GM03348 (cell line): ENCODE results near the gene TTC23L.
A peak's percentile ranks its signal among the peaks of the same experiment; 100 is the strongest.
"Not testable (repeated sequence)": the region's sequence is repeated elsewhere in the genome, so short reads cannot be mapped to it uniquely, and the experiment has no call there.

Experiments
- DNase-seq: peaks from one replicate; pipeline ENCODE4 v3.0.0; 2012; ENCODE audit warnings: low spot score

The TTC23L gene

DNA sequence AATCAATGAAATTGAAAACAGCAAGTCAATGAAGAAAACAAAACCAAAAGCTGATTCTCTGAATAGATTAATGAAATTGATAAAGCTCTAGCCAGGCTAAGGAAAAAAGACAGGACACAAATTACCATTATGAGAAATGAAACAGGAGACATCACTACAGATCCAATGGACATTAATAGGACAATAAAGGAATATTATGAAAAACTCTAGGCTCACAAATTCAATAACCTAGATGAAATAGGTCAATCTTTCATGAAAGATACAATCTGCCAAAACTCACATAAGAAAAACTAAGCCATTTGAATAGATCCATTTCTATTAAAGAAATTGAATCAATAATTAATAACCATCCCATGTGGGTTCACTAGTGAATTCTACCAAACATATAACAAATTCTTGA is 37.3 kb downstream of the TTC23L start:
- no peak for DNase-seq

DNA sequence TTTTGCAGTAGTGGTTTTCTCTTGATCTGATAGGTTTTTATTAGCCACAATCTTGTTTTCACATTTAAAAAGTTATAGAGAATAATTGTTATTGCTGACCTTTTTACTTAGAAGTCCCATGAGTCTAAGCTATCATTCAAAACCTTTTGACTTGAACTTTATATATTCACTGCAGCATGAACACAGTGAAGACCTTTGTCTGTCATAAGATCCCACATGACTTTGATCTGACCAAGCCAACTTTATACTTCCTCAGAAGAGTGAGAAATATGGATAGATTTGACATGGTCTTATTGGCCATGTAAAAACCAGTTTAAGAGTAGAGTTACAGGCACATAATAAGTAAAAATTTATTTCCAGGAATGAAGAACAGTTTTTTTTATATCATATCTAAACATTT is 42.3 kb downstream of the TTC23L start:
- no peak for DNase-seq

DNA sequence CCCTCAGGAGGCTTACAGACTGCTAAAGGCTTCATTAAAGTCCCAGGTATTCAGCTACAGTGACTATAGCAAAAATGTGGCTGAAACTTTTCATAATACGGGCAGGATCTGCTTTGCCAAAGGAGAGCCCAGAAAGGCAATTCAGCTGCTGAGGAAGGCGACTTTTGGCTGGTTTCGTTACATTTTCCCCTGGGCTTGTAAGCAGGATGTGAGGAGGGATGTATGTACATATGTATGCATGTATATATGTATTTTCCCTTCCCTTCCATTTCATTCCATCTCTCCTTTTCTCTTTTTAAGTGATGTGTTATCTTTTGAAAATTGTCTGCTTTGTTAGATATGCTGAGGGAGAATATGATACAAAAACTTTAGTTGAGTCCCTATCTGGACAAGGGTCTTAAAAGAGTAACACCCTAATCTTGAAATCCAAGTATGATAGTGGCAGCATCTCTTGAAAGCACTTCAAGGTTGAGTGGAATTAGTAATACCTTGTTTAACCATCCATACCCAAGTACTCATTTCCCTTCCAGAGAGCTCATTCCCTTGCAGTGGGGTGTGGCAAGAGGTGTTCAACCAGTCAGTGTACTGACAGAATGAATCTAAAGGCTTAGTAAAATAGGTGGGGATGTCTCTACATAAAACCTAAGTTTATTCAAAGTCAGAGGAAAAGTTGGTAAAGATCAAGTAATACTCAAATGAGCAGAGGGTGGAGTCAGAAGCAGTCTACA is 47.6 kb downstream of the TTC23L start:
- no peak for DNase-seq

DNA sequence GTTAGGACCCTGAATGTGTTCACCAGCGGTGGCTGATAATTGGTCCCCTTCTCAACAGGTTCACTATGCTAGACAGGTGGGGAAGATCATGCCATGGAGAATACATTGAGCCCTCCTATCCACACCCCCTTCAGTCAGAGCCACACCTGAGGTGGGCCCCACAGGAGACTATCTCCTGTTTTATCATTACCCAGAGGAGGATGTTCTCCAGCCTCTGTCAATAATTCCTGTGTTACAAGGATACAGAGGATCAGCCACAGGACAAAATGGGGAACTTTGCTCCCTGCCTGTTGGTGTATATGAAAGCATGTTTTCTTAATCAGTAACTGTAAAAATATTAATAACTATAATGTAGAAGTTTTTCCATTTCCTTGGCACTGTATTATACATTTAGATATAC is 50.4 kb downstream of the TTC23L start:
- DNase-seq, result no peak

DNA sequence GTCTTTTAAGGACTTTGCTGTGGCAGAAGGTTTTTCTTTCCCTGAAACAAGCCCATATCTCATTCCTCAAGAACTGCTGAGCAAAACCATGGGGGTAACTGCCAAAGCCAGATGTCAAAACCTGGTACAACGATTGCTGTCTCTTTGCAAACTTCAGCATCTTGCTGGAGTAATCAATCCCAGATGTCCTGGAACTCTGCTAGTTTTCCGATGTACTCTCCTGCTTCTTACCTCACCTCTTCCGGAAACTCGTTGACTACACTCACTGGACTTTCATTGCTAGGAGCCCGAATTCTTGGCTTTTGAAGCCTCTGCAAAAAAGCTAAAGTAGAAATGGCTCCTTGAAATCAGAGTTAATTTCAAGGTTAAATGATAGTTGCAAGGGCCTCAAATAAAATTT is 53.0 kb downstream of the TTC23L start:
- peak; percentile 77 for DNase-seq

DNA sequence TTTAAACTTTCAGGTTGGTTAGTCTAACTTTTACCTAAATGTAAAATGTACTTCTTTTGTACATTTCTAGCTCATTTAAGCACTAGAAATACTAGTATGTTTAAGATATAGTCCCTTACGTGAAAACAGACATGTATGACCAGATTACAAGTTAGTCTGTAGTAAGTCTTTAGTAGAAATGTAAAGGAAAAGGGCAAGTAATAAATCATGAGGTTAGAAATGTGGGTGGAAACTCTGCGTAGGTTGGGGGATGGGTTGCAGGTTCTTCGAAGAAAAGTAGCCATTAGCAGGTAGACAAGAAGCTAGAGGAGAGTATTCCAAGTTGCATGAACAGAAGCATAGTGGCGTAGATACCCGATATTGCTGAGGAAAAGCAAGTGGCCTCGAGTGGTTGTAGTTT is 53.5 kb downstream of the TTC23L start:
- DNase-seq, result no peak

DNA sequence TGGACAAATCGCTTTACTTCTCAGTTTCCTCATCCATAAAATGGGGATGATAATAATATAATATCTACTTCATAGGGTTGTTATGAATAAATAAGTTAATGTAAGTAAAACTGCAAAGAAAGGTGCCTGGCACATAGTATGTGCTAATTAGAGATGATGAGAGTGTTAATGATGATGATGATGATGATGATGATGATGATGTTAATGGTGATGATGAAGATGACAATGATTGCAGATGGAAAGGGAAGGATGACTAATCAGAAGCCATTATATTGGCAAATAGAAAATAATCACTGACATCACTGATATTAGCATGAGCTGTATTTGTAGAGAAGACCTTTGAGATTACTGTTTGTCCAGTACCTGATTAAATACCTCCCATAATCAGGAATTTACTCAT is 55.8 kb downstream of the TTC23L start:
- no peak for DNase-seq

DNA sequence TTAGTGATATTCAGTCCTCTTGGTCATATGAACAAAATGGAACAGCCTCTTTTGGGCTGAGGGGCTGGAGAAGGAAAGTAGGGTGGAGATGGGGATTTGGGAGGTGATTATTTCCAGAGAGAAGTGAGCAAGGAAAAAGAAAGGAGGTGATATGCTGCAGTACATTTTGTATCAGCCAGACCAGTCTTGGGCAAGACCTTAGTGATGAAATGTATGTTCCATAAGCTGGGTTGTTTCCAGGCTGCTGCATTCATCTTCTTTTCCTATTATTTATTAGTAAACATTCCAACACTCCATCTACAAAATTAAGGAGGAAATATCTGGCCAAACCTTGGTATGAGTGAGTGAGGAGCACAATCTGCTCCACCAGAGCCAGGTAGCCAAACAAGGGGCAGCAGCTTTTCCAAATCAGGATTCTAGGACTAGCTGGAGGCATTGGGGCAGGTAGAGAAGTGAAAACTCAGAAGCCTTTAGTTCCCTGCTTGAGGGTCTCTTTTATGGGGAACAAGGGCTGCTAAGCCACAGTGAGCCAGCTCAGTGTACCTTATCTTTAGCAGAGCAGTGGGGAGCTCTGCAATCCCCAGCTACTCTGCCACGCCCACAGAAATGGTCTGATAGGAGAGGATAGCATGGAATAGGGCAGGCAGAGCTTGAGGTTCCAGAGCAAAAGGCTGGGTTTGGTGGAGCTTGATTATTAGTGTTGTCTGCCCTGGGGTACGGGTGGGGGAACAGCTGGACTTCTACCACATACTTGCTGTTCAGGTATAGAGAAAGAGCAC is 56.9 kb downstream of the TTC23L start:
- no peak for DNase-seq

DNA sequence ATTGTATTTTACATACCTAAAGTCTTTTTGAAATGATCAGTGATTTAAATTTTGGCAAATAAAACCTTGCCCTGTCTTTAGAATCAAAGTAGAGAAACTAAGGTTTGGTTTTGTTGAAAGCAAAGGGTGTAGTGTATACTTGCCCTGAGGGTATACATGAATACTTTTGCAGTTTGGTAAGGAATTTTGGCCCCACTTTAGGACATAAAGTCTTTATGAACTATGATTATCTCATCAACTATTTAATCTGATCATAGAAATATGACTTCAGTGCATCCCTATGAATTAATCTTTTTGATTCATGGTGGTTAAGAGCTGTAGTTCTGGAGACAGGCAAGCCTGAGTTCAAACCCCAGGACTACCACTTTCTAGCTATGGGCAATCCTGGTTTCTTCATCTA is 58.7 kb downstream of the TTC23L start:
- DNase-seq, result no peak

DNA sequence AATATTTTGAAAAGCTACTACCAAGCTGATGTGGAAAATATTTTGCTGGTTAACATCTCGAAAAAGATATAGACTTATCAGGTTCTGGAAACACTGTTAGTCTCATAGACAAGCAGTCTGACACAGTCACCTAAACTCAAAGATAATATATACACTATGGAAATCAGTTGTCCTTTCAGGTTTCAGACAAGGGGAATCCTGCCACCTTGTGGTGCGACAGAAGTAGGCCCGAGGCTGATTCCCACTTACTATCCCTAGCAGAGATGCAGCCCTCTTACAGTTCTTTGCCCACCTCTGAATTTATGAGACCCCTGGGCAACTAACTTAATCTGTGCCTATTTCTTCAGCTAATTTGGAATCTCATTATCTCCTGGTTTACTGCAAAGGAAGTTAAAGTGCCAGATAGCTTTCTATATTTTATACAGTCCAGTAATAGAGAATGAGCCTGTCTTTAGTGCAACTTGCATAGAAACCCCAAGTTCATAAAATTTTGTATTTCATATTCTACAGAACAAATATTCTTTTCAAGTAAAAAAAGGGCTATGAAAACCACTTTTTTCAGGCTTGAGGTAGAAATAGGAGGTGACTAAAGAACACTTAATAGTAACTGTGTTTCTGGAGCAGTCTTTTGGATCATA is 59.4 kb downstream of the TTC23L start:
- DNase-seq, result peak; percentile 71

DNA sequence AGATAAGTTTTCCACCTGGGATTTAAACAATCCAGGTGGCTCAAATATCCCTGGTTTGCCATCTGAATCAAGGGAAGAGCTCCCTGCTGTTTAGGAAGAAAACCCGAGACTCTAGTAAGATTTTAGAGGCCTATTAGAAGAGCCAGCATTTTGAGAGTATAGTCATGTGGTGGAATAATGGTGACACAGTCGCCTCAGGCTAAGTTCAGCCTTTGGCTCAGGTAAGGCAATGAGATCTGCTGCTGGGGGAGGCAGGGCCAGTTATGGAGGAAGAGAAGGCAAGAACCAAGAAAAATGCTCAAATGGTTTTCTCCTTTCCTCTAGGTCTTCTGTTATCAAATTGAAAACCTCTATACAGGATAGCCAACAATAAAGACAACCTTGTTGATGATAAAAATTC is 60.1 kb downstream of the TTC23L start:
- DNase-seq, result no peak

DNA sequence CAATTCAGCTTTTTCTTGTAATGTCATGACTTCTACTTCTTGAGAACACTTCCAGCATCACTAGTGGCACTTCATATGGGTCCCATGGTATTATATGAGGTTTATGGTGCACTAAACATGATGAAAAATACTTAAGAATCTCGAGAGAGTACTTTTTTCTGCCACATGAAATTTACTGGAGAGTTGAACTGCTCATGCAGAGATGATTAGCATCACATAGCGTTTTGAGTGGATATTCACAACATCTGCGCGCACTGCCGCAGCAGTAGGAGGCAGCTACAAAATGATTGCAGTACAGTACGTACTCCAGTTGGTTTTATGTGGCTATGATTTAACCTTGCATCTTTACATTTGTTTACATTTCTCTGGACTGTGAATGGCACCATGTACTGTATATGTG is 61.7 kb downstream of the TTC23L start:
- DNase-seq, result no peak

DNA sequence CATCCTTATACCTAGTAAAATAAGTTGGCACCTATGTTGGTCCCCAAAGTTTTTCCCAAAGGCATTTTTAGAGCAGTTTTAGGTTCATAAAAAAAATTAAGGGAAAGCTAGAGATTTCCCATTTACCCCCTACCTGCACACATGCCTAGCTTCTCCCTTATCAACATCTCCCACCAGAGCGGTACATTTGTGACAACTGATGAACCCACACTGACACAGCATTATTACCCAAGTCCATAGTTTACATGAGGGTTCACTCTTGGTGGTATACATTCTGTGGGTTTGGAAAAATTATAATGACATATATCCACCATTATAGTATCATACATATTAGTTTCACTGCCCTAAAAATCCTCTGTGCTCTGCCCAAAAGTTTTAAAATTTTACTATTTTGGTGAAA is 64.3 kb downstream of the TTC23L start:
- no peak for DNase-seq

DNA sequence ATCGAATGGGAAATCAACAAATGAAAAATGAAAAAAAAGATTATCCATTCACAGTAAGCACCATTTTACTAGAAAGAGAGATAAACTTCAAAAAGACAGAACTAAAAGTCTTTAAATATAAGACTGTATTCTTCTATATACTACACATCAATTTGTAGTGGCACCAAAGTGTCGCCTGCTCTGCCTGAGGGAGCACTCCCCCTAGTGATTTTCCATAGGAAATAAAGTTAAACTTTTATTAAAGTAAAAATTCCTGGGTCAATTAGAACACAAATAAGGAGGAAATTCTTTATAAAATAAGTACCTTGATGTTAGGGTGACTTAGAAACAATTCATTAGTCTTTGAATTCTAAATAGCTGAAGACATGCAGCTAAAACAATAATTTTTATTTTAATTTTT is 66.6 kb downstream of the TTC23L start:
- peak; percentile 34 for DNase-seq

DNA sequence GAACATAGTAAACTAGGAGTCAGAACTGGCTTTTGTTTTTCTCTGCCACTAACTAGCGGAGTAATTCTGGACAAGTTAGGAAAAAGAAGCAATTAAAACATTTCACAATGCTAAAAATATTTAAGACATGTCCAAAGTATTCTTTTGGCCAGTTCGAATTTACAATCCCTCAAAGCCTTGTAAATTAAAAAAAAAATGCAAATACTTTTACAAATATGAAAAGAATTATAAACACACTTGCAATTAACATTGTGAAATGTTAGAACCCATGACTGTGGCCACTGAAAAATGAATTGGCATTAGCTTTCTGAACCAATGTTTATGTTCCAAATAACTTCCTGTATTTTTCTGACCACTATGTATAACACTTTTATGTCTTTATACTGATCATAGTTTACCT is 74.1 kb downstream of the TTC23L start:
- DNase-seq, result peak; percentile 61

DNA sequence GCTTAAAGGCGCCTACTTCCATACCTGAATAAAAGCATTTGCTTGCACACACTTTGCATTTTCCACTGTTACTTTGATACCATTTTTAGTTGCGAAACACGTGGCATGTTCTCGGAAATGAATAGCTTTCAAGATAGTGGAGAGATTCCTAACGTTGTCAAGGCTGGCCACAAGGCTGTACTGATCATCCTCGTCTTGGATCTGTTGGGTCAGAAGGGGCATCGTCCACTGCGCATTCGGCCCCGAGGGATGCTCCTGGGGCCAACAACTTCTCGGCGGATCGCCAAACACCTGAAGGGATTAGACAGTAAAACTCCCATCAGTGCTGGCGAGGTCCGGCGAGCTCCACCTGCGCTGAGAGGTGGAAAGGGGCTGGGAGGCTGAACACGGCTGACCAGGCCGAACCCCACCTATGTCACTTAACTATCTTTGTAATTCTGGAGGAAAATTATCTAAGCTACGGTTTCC is 75.7 kb downstream of the TTC23L start:
- DNase-seq, result peak; percentile 40

DNA sequence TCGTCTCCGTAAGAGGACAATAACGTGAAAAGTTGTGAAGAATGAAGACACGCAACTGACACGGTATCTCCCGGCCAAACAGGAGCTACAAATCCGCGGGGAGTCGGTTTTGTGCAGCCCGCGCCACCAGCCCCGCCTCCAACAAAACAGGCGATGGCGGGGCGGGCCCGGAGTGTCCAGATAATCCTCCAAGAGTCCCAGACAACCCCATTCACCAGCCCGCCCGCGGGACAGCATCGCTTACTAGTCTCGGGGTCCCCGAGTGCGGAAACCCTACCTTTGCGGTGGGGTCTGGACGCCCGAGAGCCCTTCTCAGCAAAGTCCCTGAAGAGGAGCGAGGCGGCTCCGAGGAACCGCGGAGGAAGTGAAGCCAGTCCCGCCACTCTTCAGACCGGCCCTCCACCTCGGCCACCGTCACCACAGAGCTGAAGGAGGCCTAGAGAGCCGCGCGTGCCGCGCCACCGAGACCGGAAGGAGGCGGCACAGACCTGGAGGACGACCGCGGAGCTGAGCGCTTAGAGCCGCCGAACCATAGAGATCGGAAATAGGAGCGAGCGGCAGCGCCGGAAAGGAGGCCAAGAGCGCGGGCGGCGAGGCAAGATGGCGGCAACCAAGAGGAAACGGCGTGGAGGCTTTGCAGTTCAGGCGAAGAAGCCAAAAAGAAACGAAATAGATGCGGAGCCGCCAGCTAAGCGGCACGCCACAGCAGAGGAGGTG is 76.3 kb downstream of the TTC23L start, which contains the start of the genes BRIX1 and RAD1:
Gene BRIX1, plus strand, starts transcription at position 573 of the 717 bp plus-strand sequence. Its CDS starts 28 bp downstream, at position 601.
Gene RAD1, minus strand, starts transcription at position 366 of the 717 bp plus-strand sequence. CDS start 612 bp downstream, outside the sequence.
- DNase-seq, result peak; percentile 93

DNA sequence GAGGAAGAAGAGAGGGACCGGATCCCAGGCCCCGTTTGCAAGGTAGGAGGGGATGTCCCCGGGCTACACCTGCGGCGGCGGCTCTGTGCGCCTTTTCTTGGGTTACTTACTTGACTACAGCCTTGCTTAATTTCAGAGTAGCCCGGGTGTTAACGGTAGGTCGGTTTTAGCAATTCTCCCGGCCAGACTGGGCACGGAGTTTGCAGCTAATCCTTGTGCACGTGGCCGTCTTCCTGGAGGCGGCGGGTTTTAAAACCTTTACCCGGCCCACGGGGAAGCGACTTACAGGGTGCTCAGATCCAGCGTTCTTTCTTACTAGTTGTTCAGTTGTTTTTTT is 76.9 kb downstream of the TTC23L start:
- DNase-seq, result no peak

DNA sequence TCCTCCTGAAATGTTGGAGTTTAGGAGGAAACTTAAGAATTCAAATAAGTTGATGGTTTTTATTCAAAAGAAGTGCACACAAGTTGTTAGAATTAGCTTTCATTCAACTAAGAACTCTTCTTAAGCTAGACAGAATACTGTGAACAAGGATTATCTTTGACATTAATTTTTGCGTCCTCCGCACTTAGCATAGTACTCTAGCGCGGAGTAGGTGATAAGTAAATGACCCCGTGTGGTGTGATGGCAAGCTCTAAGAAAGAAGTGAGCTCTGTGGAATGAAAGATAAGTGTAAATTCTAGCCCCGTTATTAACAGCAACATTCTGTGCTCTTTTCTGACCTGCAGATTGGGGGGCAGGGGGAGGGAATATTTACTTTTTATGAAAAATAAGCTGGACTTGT is 77.6 kb downstream of the TTC23L start:
- no peak for DNase-seq

DNA sequence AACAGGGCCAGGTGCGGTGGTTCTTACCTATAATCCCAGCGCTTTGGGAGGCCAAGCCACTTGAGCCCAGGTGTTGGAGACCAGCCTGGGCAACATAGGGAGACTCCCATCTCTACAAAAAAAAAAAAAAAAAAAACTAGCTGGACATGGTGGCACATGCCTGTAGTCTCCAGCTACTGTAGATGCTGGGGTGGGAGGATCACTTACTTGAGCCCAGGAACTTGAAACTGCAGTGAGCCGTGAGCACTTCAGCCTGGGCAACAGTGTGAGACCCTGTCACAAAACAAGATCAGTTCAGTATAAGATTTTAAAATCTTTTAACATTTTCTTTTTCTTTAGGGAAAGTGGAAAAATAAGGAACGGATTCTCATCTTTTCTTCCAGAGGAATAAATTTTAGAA is 79.1 kb downstream of the TTC23L start:
- DNase-seq, result no peak

DNA sequence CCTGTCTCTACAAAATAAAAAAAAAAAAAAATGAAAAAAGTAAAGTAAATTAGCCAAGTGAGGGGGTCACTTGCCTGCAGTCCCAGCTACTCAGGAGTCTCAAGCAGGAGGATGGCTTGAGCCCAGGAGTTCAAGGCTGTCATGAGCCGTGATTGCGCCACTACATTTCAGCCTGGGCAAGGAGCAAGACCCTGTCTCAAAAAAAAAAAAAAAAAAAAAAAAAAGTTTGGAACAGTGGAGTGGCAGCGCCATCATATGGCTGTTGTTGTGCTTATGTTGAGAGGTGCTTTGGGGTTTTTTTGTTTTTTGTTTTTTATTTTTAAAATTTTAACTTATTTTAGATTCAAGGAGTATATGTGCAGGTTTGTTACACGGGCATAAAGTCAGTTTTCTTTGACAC is 80.1 kb downstream of the TTC23L start:
- no peak for DNase-seq

DNA sequence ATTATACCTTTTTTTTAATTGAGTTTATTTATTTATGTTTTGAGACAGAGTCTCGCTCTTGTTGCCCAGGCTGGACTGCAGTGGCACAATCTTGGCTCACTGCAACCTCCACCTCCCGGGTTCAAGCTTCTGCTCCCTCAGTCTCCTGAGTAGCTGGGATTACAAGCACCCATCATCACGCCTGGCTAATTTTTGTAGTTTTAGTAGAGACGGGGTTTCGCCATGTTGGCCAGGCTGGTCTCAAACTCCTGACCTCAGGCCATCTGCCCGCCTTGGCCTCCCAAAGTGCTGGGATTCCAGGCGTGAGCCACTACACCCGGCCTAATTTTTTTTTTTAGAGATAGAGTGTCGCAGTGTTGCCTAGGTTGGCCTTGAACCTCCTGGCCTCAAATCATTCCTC is 84.3 kb downstream of the TTC23L start:
- DNase-seq, result not testable (repeated sequence)
